HepG2 (cell line): ENCODE results near the gene FBN2. TPM values are rescaled to one million over a fixed set of nuclear protein-coding genes. Genes with fewer than 3 reads are reported as not detected.

ENCODE experiments used
- ATAC-seq: fragments of 200-7000 bp; cut with Tn5 transposase; 3 replicates; pipeline ENCODE4 v1.9.1; 2020; ENCODE audit warnings: mild to moderate bottlenecking, moderate library complexity
- BruUV-seq: library from RNA; stranded (reverse); fragments of 400-500 nt; replicated peaks from 2 replicates; lab custom pipeline; 2021; lab: Mats Ljungman, UMichigan
- CTCF ChIA-PET: fragments of 300-600 bp; formaldehyde crosslinking; extraction: SDS; loops from one replicate; lab custom pipeline; 2021; ENCODE audit warnings: low total read pairs, inconsistent platforms, low intra/inter-chr PET ratio; lab: Yijun Ruan, JAX
- POLR2A ChIA-PET: fragments of 350-600 bp; sonication (Branson Sonifier 250); formaldehyde crosslinking; loops from one replicate; lab custom pipeline; 2020; ENCODE audit warnings: antibody characterized with exemption, inconsistent platforms; lab: Yijun Ruan, JAX
- DNase-seq: peaks from one replicate; pipeline ENCODE4 v3.0.0-alpha.2; 2015; ENCODE audit warnings: low spot score
- FAIRE-seq: peaks from 3 replicates; lab custom pipeline; 2011; peaks lifted over from hg19 to GRCh38; lab: Jason Lieb, UNC
- H2AFZ ChIP-seq: one replicate; pipeline ENCODE4 v1.6.1; 2011; ENCODE audit warnings: low read length, inconsistent platforms
- H3K27ac ChIP-seq: fragments of 300-600 bp; 3 replicates; pipeline ENCODE4 v1.8.0; 2011; ENCODE audit warnings: mixed run types, mild to moderate bottlenecking, mixed read lengths, low read length, inconsistent platforms; ENCODE audit not compliant: insufficient read depth; ENCODE audit errors: extremely low read length
- H3K27me3 ChIP-seq, 2 experiments: fragments of 200-600 bp in 1 of 2; 2 replicates in 1 of 2; 3 replicates in 1 of 2; pipeline versions ENCODE4 v1.6.0 to v1.8.0; 2011; ENCODE audit warnings: low read length in 2 of 2, mild to moderate bottlenecking in 2 of 2, moderate library complexity in 2 of 2, inconsistent platforms in 1 of 2; ENCODE audit not compliant: insufficient read depth in 2 of 2, control insufficient read depth in 1 of 2
- H3K36me3 ChIP-seq, 2 experiments: fragments of 200-600 bp in 1 of 2; replicated peaks in 1 of 2; 2 replicates in 1 of 2; 3 replicates in 1 of 2; pipeline versions ENCODE4 v1.5.1 to v1.8.0; 2011; ENCODE audit warnings: low read length in 2 of 2, inconsistent platforms in 1 of 2; ENCODE audit not compliant: insufficient read depth in 2 of 2, control insufficient read depth in 1 of 2
- H3K4me1 ChIP-seq: 2 replicates; pipeline ENCODE4 v1.5.1; 2012; ENCODE audit warnings: low read length, inconsistent platforms; ENCODE audit not compliant: insufficient read depth
- H3K4me2 ChIP-seq: 2 replicates; pipeline ENCODE4 v1.6.0; 2011; ENCODE audit warnings: low read depth, low read length, inconsistent platforms
- H3K4me3 ChIP-seq, 3 experiments: fragments of 200-600 bp in 1 of 3; sonication (generic), shearing (Covaris generic) in 1 of 3; replicated peaks in 1 of 3; 2 replicates each; pipeline ENCODE4 v1.5.1; 2011 to 2016; ENCODE audit warnings: low read length in 3 of 3, inconsistent platforms in 2 of 3, low read depth in 2 of 3, mild to moderate bottlenecking in 2 of 3, control low read depth in 1 of 3, mixed read lengths in 1 of 3; ENCODE audit not compliant: insufficient read depth in 1 of 3
- H3K79me2 ChIP-seq: one replicate; pipeline ENCODE4 v1.6.1; 2011; ENCODE audit warnings: low read length, inconsistent platforms; ENCODE audit not compliant: insufficient read depth
- H3K9ac ChIP-seq: 2 replicates; pipeline ENCODE4 v1.6.0; 2011; ENCODE audit warnings: mild to moderate bottlenecking, low read depth, low read length, inconsistent platforms; ENCODE audit not compliant: insufficient read depth
- H3K9me3 ChIP-seq: 2 replicates; pipeline ENCODE4 v1.5.1; 2012; ENCODE audit warnings: mild to moderate bottlenecking, low read length
- H4K20me1 ChIP-seq: 2 replicates; pipeline ENCODE4 v1.6.0; 2011; ENCODE audit warnings: inconsistent platforms, mild to moderate bottlenecking, low read length, moderate library complexity; ENCODE audit not compliant: insufficient read depth
- BORCS8-MEF2B ChIP-seq: sonication (generic); formaldehyde crosslinking; IDR thresholded peaks from 2 replicates; pipeline ENCODE4 v1.8.0; 2022; ENCODE audit warnings: mild to moderate bottlenecking, missing genetic modification reagents
- HIVEP1 ChIP-seq: sonication (generic); formaldehyde crosslinking; IDR thresholded peaks from 2 replicates; pipeline ENCODE4 v1.4.0; 2020; ENCODE audit warnings: mild to moderate bottlenecking, missing genetic modification reagents
- HNF4G ChIP-seq, 2 experiments: sonication (generic) in 1 of 2; formaldehyde crosslinking in 1 of 2; IDR thresholded peaks; 2 replicates each; pipeline versions ENCODE4 v1.4.0 to v1.6.1; 2011 to 2020; ENCODE audit warnings: borderline replicate concordance in 2 of 2, low read depth in 2 of 2, mild to moderate bottlenecking in 2 of 2, low read length in 1 of 2, missing genetic modification reagents in 1 of 2, moderate library complexity in 1 of 2
- MED1 ChIP-seq: sonication (generic); formaldehyde crosslinking; IDR thresholded peaks from 2 replicates; pipeline ENCODE4 v1.4.0; 2020; ENCODE audit warnings: missing genetic modification reagents
- MTA3 ChIP-seq: sonication (generic); formaldehyde crosslinking; IDR thresholded peaks from 2 replicates; pipeline ENCODE4 v1.4.0; 2020; ENCODE audit warnings: missing genetic modification reagents
- NFE2L2 ChIP-seq: fragments of 150-350 bp; IDR thresholded peaks from 2 replicates; pipeline ENCODE4 v1.6.1; 2014; ENCODE audit warnings: low read length
- PHB2 ChIP-seq: fragments of 450-650 bp; IDR thresholded peaks from 2 replicates; pipeline ENCODE4 v1.6.1; 2018; ENCODE audit not compliant: partially characterized antibody
- SIX1 ChIP-seq: sonication (generic); formaldehyde crosslinking; IDR thresholded peaks from 2 replicates; pipeline ENCODE4 v1.4.0; 2020; ENCODE audit warnings: missing genetic modification reagents, borderline replicate concordance
- SOX6 ChIP-seq, 2 experiments: fragments of 450-650 bp in 1 of 2; sonication (generic) in 1 of 2; formaldehyde crosslinking in 1 of 2; IDR thresholded peaks; 2 replicates each; pipeline versions ENCODE4 v1.4.0 to v1.6.1; 2017 to 2020; ENCODE audit warnings: antibody characterized with exemption in 1 of 2, mild to moderate bottlenecking in 1 of 2, missing genetic modification reagents in 1 of 2
- ZNF570 ChIP-seq: sonication (generic); formaldehyde crosslinking; IDR thresholded peaks from 2 replicates; pipeline ENCODE4 v1.4.0; 2020; ENCODE audit warnings: mild to moderate bottlenecking, missing genetic modification reagents, borderline replicate concordance
- ZNF607 ChIP-seq: sonication (generic); formaldehyde crosslinking; IDR thresholded peaks from 2 replicates; pipeline ENCODE4 v1.5.1; 2020; ENCODE audit warnings: missing genetic modification reagents, mild to moderate bottlenecking, borderline replicate concordance
- ZNF615 ChIP-seq: sonication (generic); formaldehyde crosslinking; IDR thresholded peaks from 2 replicates; pipeline ENCODE4 v1.5.0; 2020; ENCODE audit warnings: mild to moderate bottlenecking, missing genetic modification reagents, borderline replicate concordance
- WGBS: methylation state at CpG from one replicate; pipeline ENCODE4 v1.1.6; 2017; ENCODE audit warnings: low lambda C conversion rate; 5-methylcytosine and 5-hydroxymethylcytosine counted together
- in situ Hi-C: cut with HindIII; loops from 2 replicates; pipeline ENCODE4 v1.10.0; 2017; ENCODE audit warnings: low pct_unique_long_range_greater_than_20kb; ENCODE audit not compliant: extremely low pct_ligation_motif_present
- intact Hi-C: fragments of 100-400 bp; cut with micrococcal nuclease; formaldehyde crosslinking; loops from one replicate; pipeline ENCODE4 v1.10.0; 2022; ENCODE audit not compliant: unreplicated experiment
- polyA plus RNA-seq, 8 experiments: library from polyadenylated mRNA; depleted of rRNA in 3 of 8; stranded (reverse) in 7 of 8; unstranded in 1 of 8; fragments of >200 nt; fragmentation: Illumina TruSeq in 4 of 8; extraction: Trizol in 4 of 8; gene quantifications; 2 replicates each; pipeline versions ENCODE4 v1.2.1 to v1.2.3, GENCODE V29; 2011 to 2016; ENCODE audit warnings: low read depth in 4 of 8, missing spikeins in 1 of 8, mixed read lengths in 1 of 8; ENCODE audit not compliant: insufficient read depth in 1 of 8
- total RNA-seq, 5 experiments: library from RNA; depleted of rRNA; stranded (reverse); fragments of >200 nt; fragmentation: Illumina TruSeq; extraction: Trizol; gene quantifications; 2 replicates each; pipeline ENCODE4 v1.2.3, GENCODE V29; 2016; ENCODE audit warnings: low read depth in 1 of 5

Gene FBN2
- total and polyA plus RNA-seq, 2 of the 13 experiments (the other 11 are each of a cell fraction or from before 2014, with no cell fraction given), result not detected

GRCh38 chr5:128228521-128228920 lies 309.5 kb downstream of the FBN2 start:
- no peak for FAIRE-seq
- Histone ChIP-seq H3K9ac (no peak overlapping the region), H3K27ac (no peak overlapping the region), H3K4me2 (no peak overlapping the region), H4K20me1 (no peaks in the 10 kb centered on the region), H3K4me3 (no peak overlapping the region), H3K36me3 (no peaks in the 10 kb centered on the region), H3K27me3 (no peaks in the 10 kb centered on the region), H3K9me3 (no peaks in the 10 kb centered on the region), H3K4me1 (no peaks in the 10 kb centered on the region), H2AFZ (no peak overlapping the region), H3K79me2 (no peaks in the 10 kb centered on the region)
- in situ Hi-C loops, result no loop called here
- TF ChIP-seq MTA3 (CRISPR knock-in tag) (no peak), SOX6 (IDR thresholded peaks at IDR 0.05) (no peak), SOX6 (CRISPR knock-in tag; IDR thresholded peaks at IDR 0.05) (no peak), ZNF607 (no peak), MED1 (CRISPR knock-in tag) (no peak), PHB2 (no peak), HIVEP1 (CRISPR knock-in tag) (no peak), BORCS8-MEF2B (CRISPR knock-in tag) (no peak), SIX1 (CRISPR knock-in tag) (no peak), NFE2L2 (no peak), ZNF570 (CRISPR knock-in tag) (no peak), ZNF615 (no peak), HNF4G (IDR thresholded peaks at IDR 0.05; ENCODE audit: borderline replicate concordance, low read depth, low read length) (no peak), HNF4G (CRISPR knock-in tag; IDR thresholded peaks at IDR 0.05; ENCODE audit: borderline replicate concordance, low read depth) (no peak)
- POLR2A ChIA-PET, result no interaction called here
- ATAC-seq, result no peak
- intact Hi-C loops, result no loop called here
- 2% methylated on average over 3 of the region's 3 CpGs for WGBS
- CTCF ChIA-PET, result no interaction called here
- BruUV-seq, result no TSS peak
- DNase-seq, result no peak
